Activated CD8-positive, alpha-beta memory T cell treated with anti-CD3 and anti-CD28 coated beads for 48 hours (primary cell): ENCODE measurements around the gene UTP25.
"Not testable (repeated sequence)": the region's sequence is repeated elsewhere in the genome, so short reads cannot be mapped to it uniquely, and the experiment has no call there.

Experiments
- DNase-seq, 3 experiments: peaks; one replicate each; pipeline ENCODE4 v3.0.0-alpha.2; 2020; ENCODE audit warnings: low read depth in 2 of 3, low spot score in 2 of 3

Gene UTP25

DNA sequence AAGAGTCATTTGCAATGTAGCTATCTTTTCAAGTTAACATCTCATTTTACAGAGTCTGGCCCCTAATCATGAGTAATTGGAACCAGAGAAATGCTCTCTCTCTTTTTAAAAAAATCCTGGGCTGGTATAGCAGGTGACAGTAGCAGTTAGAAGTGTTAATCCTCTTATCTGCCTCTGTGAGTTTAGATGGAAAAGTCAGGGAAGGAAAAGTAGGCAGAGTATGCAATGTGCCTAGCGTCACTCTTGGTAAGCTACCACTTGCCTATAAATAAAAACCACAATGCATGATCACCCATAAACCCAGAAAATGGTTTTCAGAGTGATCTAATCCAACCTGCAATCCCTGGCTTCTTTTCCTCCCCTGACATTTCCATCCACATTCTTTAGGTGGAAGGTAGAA, 43.2 kb downstream of the UTP25 start:
- no peak for DNase-seq

DNA sequence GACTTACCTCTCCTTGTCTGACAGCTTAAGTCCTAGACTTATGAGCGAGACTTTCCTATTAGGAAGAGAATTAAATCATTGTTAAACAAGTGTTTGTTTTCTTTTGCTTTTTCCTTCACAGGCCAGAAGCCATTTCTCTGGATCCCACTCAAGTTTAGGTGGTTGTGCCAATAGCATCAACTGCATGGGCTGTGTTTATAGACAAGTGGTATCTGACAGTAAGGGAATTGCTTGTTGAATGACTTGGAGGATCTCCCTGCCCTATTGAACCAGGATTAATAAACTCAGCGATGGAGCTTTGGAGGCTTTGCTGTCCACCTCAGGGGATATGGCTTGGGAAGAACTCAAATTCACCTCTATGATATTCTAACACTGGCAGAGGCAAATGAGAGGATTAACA, 43.7 kb downstream of the UTP25 start:
- no peak for DNase-seq

- no peak for DNase-seq
These were observed 45.5 kb downstream of the UTP25 start for GRCh38 chr1:209873067-209873799.

DNA sequence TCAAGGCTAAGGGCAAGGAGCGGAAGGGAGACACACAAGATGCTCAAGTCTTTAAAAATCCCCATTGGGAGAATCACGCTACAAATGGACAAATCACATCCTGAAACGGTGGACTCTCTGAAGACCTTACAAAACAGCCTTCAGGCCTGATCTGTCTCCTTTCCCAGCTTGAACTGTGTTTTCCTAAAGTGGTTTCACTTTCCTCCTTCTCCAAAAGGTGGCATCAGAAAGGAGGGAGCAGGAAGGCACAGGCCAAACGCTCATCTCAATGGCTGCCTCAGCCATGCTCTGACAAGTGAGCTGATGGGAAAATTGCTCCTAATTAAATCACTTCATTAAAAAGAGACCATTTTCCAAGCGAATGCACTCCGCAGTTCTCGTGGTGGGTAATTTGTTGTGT, 47.7 kb downstream of the UTP25 start:
- DNase-seq: no peak

GRCh38 chr1:209876078-209876800, 48.5 kb downstream of the UTP25 start:
- DNase-seq: no peak

DNA sequence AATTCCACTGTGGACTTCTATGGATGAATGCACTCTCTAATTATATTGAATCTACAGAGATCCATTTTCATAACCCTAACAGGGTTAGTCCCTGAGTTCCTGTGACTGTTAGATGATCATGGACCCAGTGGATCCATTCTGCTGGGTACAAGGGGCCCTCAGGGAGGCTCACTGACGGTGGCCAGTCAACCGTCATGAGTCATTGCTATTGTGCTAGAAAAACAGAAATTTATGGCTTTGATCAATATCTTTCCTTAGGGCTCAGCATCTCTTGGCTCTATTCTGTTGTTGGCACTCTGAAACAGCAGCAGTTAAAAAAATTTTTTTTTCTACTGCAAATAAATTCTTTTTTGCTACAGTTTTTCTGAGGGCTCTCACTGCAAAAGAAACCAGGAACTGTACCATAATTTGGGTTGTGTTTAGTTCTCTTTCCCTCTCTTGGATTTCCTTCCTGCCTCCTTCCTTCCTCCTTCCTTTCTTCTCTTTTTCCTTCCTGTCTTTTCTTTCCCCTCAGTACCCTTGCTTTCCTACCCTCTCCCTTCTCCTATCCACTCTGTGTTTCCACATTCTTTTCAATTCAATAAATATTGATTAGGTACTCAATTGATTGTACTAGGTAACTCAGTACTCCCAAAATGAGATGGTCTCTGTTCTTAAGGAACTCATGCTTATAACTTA, 49.5 kb downstream of the UTP25 start:
- DNase-seq: no peak

- DNase-seq: no peak
These were observed 51.2 kb downstream of the UTP25 start for GRCh38 chr1:209878964-209879363.

- no peak for DNase-seq
These were observed 51.8 kb downstream of the UTP25 start for GRCh38 chr1:209879539-209879938.

DNA sequence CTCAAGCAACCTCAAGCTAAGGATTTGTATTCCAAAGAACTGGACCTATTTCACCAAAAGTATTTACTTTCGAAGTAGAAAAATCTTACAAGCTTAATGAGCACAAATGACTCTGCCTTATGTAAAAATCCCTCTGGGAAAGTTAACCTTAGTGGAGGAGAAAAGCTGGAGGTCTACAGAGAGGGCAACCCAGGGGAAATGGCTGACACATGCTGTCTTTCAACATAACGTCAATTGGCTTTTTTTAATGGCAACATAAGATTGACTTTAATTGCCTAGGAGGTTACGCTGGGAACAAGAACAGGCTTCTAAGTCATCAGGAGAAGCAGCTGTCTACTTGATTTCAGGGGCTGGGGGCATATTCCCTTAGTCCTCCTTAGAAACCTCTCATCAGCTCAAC, 52.3 kb downstream of the UTP25 start:
- no peak for DNase-seq

- DNase-seq: no peak
These were observed 53.8 kb downstream of the UTP25 start for GRCh38 chr1:209881619-209882018.

DNA sequence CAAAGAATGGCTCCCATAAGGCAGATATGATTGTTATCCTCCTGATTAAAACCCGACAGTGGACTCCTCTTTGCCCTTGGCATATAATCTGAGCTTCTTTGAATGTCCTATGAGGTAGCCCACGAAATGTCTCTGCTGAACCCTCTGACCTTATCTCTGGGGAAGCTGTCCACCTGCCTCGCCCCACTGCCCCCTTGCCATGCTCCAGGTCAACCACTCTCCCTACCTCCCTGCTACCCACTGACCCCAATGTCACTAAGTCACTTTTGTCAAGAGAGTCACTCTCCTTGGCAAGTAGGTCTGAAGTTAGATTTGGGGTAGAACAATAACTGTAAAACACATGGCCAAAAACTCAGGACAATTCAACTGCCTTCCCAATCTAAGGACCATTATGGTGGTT, 54.5 kb downstream of the UTP25 start:
- no peak for DNase-seq

- DNase-seq: no peak
These were observed 55.2 kb downstream of the UTP25 start for GRCh38 chr1:209882942-209883340.

DNA sequence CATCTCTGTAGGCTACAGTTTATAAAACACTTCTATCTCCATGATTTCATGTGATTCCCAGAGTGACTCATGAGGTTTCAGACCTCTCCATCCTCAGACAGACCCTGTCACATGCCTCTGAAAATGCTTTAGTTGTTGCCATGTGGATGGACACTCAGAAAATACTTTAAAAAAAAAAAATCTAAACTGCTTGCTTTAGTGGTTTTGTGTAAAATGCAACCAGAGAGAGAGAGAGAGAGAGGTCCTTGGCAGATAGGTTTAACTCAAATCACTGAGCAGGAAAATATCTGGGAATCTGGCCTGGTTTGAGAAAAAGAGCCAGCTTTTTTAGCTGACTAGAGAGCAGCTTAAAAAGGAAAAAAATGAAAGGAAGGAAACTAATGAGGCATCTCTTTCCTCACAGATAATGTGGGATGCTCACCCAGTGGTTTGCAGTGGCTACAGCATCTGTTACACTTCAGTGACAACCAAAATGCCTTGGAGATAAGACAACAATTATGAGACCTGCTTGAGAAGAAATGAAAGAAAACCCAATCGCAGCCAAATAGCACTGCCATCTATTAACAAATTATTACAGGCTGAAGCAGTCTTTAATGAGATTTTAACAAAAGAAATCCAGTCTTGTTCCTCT, 55.7 kb downstream of the UTP25 start:
- DNase-seq: no peak

GRCh38 chr1:209884249-209884648, 56.5 kb downstream of the UTP25 start:
- DNase-seq: no peak

GRCh38 chr1:209884665-209885117, 56.9 kb downstream of the UTP25 start:
- DNase-seq: peak in 1 of 3 experiments; percentile 8

- no peak for DNase-seq
These were observed 57.8 kb downstream of the UTP25 start for GRCh38 chr1:209885403-209886218.

GRCh38 chr1:209886219-209886536, 58.4 kb downstream of the UTP25 start:
- DNase-seq: no peak

- DNase-seq: not testable (repeated sequence)
These were observed 60.7 kb downstream of the UTP25 start for GRCh38 chr1:209888291-209889076.

GRCh38 chr1:209889077-209889418, 61.3 kb downstream of the UTP25 start:
- DNase-seq: no peak

DNA sequence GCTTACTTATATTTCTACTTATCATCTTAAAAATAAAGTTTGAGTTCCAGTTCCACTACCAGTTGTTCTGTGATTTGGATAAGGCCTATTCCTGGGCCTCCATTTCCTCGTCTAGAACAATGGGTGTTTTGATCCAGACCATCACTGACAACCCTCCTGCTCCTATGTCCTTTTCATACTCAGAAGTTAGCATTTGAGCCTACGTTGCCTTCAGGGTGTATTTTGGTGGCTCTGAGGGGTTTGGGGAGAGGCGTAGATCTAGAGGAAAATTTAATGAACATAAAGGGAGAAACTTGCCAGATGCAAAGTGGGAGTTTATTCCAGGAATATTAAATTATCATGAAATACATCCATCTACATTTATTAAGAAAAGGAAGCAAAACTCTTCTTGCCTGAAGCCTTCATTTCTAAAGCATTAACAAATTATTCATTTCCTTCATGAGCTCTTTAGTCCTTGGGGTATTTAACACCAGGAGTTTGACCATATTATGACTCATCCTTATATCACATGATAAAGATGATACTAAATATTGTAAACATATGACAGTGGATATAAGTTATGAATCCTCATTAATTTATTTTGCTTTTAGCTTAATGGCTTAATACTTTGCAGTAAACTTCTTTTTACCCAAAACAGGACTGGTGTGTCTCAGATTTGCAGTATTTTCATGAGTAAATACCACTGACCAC, 63.0 kb downstream of the UTP25 start:
- DNase-seq: no peak
